ENCODE measurements around the gene G3BP1. TPM values are rescaled to one million over a fixed set of nuclear protein-coding genes. Genes with fewer than 3 reads are reported as not detected.

The G3BP1 gene
- total RNA-seq, 1 donor from 2014 or later, result 109 TPM

- no peak overlapping the region for H3K9ac ChIP-seq (ENCODE audit: low read depth in 1 of 3, low read length in 3 of 3)
- no peaks in the 10 kb centered on the region for H3K27me3 ChIP-seq (ENCODE audit: control insufficient read depth in 3 of 3, insufficient read depth in 3 of 3, low read length in 3 of 3)
- H3K4me3 ChIP-seq (ENCODE audit: low read length in 3 of 3), result no peak overlapping the region
- H3K4me1 ChIP-seq (ENCODE audit: control insufficient read depth in 3 of 3, insufficient read depth in 3 of 3, low read length in 3 of 3), result peaks cover under 1 to 12% (median 9%) of the 10 kb centered on the region in 3 donors
- H3K27ac ChIP-seq (ENCODE audit: low read depth, low read length), result peak overlapping the region; percentile 16
- peaks cover 13 to 15% (median 13%) of the 10 kb centered on the region in 3 donors for H3K36me3 ChIP-seq (ENCODE audit: control insufficient read depth in 3 of 3, insufficient read depth in 3 of 3, low read length in 3 of 3)
- H3K9me3 ChIP-seq (ENCODE audit: control insufficient read depth in 3 of 3, low read length in 3 of 3), result no peaks in the 10 kb centered on the region
Measured at GRCh38 chr5:151750121-151750520, 21.6 kb upstream of the G3BP1 start.

GRCh38 chr5:151751091-151751490 lies 20.7 kb upstream of the G3BP1 start:
- H3K9me3 ChIP-seq (ENCODE audit: control insufficient read depth in 3 of 3, low read length in 3 of 3), result no peaks in the 10 kb centered on the region
- H3K4me3 ChIP-seq (ENCODE audit: low read length in 3 of 3), result no peak overlapping the region
- H3K36me3 ChIP-seq (ENCODE audit: control insufficient read depth in 3 of 3, insufficient read depth in 3 of 3, low read length in 3 of 3), result peaks cover 3 to 6% (median 4%) of the 10 kb centered on the region in 3 donors
- no peaks in the 10 kb centered on the region for H3K27me3 ChIP-seq (ENCODE audit: control insufficient read depth in 3 of 3, insufficient read depth in 3 of 3, low read length in 3 of 3)
- H3K27ac ChIP-seq (ENCODE audit: low read depth, low read length), result no peak overlapping the region
- no peak overlapping the region for H3K9ac ChIP-seq (ENCODE audit: low read depth in 1 of 3, low read length in 3 of 3)
- peaks cover 0 to 7% (median 6%) of the 10 kb centered on the region in 3 donors for H3K4me1 ChIP-seq (ENCODE audit: control insufficient read depth in 3 of 3, insufficient read depth in 3 of 3, low read length in 3 of 3)

- H3K27me3 ChIP-seq (ENCODE audit: control insufficient read depth in 3 of 3, insufficient read depth in 3 of 3, low read length in 3 of 3), result no peaks in the 10 kb centered on the region
- no peak overlapping the region for H3K4me3 ChIP-seq (ENCODE audit: low read length in 3 of 3)
- peaks cover 0 to 6% (median 4%) of the 10 kb centered on the region in 3 donors for H3K4me1 ChIP-seq (ENCODE audit: control insufficient read depth in 3 of 3, insufficient read depth in 3 of 3, low read length in 3 of 3)
- H3K36me3 ChIP-seq (ENCODE audit: control insufficient read depth in 3 of 3, insufficient read depth in 3 of 3, low read length in 3 of 3), result peaks cover 0 to 3% (median 0%) of the 10 kb centered on the region in 3 donors
- no peak overlapping the region for H3K9ac ChIP-seq (ENCODE audit: low read depth in 1 of 3, low read length in 3 of 3)
- no peaks in the 10 kb centered on the region for H3K9me3 ChIP-seq (ENCODE audit: control insufficient read depth in 3 of 3, low read length in 3 of 3)
- H3K27ac ChIP-seq (ENCODE audit: low read depth, low read length), result no peak overlapping the region
Measured at GRCh38 chr5:151751593-151751992, 20.2 kb upstream of the G3BP1 start.

DNA sequence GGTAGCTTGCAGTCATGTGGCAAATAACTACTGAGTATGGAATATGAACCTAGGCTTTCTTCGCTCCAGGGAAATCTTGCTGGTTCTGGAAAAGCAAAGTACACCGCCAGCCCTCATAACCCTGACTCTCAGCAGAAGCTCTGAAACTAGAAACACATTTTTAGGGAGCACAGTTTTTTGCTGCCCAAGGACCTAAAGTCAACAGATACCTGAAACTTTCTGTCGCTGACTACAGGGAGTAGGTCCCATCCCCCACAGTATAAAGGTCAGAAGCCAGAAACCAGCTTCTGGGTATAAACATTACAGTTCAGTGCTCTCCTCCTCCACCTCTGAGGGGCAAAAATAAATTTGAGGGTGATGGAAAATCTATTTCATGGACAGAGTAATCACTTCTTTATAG lies 16.4 kb upstream of the G3BP1 start:
- Histone ChIP-seq H3K9me3 (ENCODE audit: control insufficient read depth in 3 of 3, low read length in 3 of 3) (no peaks in the 10 kb centered on the region), H3K36me3 (ENCODE audit: control insufficient read depth in 3 of 3, insufficient read depth in 3 of 3, low read length in 3 of 3) (peaks cover 0 to 3% (median 0%) of the 10 kb centered on the region in 3 donors), H3K4me1 (ENCODE audit: control insufficient read depth in 3 of 3, insufficient read depth in 3 of 3, low read length in 3 of 3) (peaks cover 18 to 31% (median 19%) of the 10 kb centered on the region in 3 donors), H3K9ac (ENCODE audit: low read depth in 1 of 3, low read length in 3 of 3) (no peak overlapping the region), H3K27ac (ENCODE audit: low read depth, low read length) (no peak overlapping the region), H3K4me3 (ENCODE audit: low read length in 3 of 3) (no peak overlapping the region), H3K27me3 (ENCODE audit: control insufficient read depth in 3 of 3, insufficient read depth in 3 of 3, low read length in 3 of 3) (no peaks in the 10 kb centered on the region)

DNA sequence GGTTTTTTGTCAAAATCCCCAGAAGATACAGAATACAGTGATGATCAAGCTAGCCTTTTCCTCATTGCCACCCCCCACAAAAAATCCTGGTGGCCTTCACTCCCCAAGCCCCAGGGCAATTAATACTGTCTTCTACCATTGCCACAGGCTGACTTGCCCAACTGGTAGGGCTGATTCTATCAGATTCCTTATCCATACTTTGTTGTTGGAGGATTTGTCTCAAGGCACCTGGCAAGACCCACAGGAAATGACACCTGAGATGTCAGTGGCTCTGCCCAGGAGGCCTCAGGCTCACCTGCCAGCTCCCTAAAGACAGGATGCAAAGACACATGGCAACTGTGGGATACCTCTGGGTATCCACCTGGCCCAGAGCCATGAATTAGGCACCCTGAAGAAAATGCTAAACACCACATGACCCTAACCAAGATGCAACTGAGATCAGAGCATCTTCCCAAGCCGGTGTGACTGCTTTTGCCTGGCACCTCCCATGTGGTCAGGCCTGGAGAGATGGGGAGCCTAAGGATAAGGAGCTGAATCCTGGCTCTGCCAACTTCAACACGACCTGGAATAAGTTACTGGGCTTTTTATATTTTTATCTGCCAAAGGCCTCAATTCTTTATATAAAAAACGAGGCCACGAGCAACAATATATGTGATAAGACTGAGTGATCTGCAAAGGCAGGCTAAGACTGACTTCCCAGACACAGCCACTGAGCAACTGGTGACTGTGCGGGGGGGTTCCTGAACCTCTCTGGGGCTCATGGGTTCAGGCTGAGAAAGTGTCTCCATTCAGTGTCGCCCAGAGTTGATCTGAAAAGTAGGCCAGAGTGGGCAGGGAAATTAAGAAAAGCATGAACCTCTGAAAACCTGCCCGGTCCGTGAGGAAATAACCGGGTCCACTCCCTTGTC lies 14.3 kb upstream of the G3BP1 start:
- Histone ChIP-seq H3K4me3 (ENCODE audit: low read length in 3 of 3) (peak overlapping the region; percentile 78 to 90 (median 89)), H3K4me1 (ENCODE audit: control insufficient read depth in 3 of 3, insufficient read depth in 3 of 3, low read length in 3 of 3) (peaks cover 18 to 31% (median 19%) of the 10 kb centered on the region in 3 donors), H3K27ac (ENCODE audit: low read depth, low read length) (peak overlapping the region; percentile 78), H3K36me3 (ENCODE audit: control insufficient read depth in 3 of 3, insufficient read depth in 3 of 3, low read length in 3 of 3) (peaks cover 0 to 3% (median 0%) of the 10 kb centered on the region in 3 donors), H3K9ac (ENCODE audit: low read depth in 1 of 3, low read length in 3 of 3) (peak overlapping the region; percentile 77 to 88 (median 81)), H3K27me3 (ENCODE audit: control insufficient read depth in 3 of 3, insufficient read depth in 3 of 3, low read length in 3 of 3) (no peaks in the 10 kb centered on the region), H3K9me3 (ENCODE audit: control insufficient read depth in 3 of 3, low read length in 3 of 3) (no peaks in the 10 kb centered on the region)

- H3K27ac ChIP-seq (ENCODE audit: low read depth, low read length), result peak overlapping the region; percentile 78
- peak overlapping the region; percentile 77 to 88 (median 81) for H3K9ac ChIP-seq (ENCODE audit: low read depth in 1 of 3, low read length in 3 of 3)
- H3K4me3 ChIP-seq (ENCODE audit: low read length in 3 of 3), result peak overlapping the region; percentile 78 to 90 (median 89)
- no peaks in the 10 kb centered on the region for H3K36me3 ChIP-seq (ENCODE audit: control insufficient read depth in 3 of 3, insufficient read depth in 3 of 3, low read length in 3 of 3)
- H3K9me3 ChIP-seq (ENCODE audit: control insufficient read depth in 3 of 3, low read length in 3 of 3), result no peaks in the 10 kb centered on the region
- no peaks in the 10 kb centered on the region for H3K27me3 ChIP-seq (ENCODE audit: control insufficient read depth in 3 of 3, insufficient read depth in 3 of 3, low read length in 3 of 3)
- H3K4me1 ChIP-seq (ENCODE audit: control insufficient read depth in 3 of 3, insufficient read depth in 3 of 3, low read length in 3 of 3), result peaks cover 18 to 31% (median 19%) of the 10 kb centered on the region in 3 donors
Measured at GRCh38 chr5:151758141-151758429, 13.7 kb upstream of the G3BP1 start.

- Histone ChIP-seq H3K27ac (ENCODE audit: low read depth, low read length) (peak within 1 kb of the TSS; percentile 78), H3K36me3 (ENCODE audit: control insufficient read depth in 3 of 3, insufficient read depth in 3 of 3, low read length in 3 of 3) (no peaks in the 10 kb centered on the region), H3K9ac (ENCODE audit: low read depth in 1 of 3, low read length in 3 of 3) (peak within 1 kb of the TSS; percentile 81 to 93 (median 90)), H3K27me3 (ENCODE audit: control insufficient read depth in 3 of 3, insufficient read depth in 3 of 3, low read length in 3 of 3) (no peaks in the 10 kb centered on the region), H3K4me1 (ENCODE audit: control insufficient read depth in 3 of 3, insufficient read depth in 3 of 3, low read length in 3 of 3) (peaks cover 18 to 31% (median 19%) of the 10 kb centered on the region in 3 donors), H3K9me3 (ENCODE audit: control insufficient read depth in 3 of 3, low read length in 3 of 3) (no peaks in the 10 kb centered on the region), H3K4me3 (ENCODE audit: low read length in 3 of 3) (peak within 1 kb of the TSS; percentile 78 to 90 (median 89))
Measured at GRCh38 chr5:151758430-151759241, 13.1 kb upstream of the G3BP1 start, which contains the start of gene ATOX1. ATOX1 (minus strand) TSS chr5:151758631; CDS start chr5:151758551, 80 bp downstream.

GRCh38 chr5:151764801-151765200 lies 7.0 kb upstream of the G3BP1 start:
- no peaks in the 10 kb centered on the region for H3K36me3 ChIP-seq (ENCODE audit: control insufficient read depth in 3 of 3, insufficient read depth in 3 of 3, low read length in 3 of 3)
- no peak overlapping the region for H3K9ac ChIP-seq (ENCODE audit: low read depth in 1 of 3, low read length in 3 of 3)
- no peak overlapping the region for H3K27ac ChIP-seq (ENCODE audit: low read depth, low read length)
- H3K9me3 ChIP-seq (ENCODE audit: control insufficient read depth in 3 of 3, low read length in 3 of 3), result no peaks in the 10 kb centered on the region
- no peaks in the 10 kb centered on the region for H3K4me1 ChIP-seq (ENCODE audit: control insufficient read depth in 3 of 3, insufficient read depth in 3 of 3, low read length in 3 of 3)
- no peak overlapping the region for H3K4me3 ChIP-seq (ENCODE audit: low read length in 3 of 3)
- H3K27me3 ChIP-seq (ENCODE audit: control insufficient read depth in 3 of 3, insufficient read depth in 3 of 3, low read length in 3 of 3), result no peaks in the 10 kb centered on the region

- Histone ChIP-seq H3K27me3 (ENCODE audit: control insufficient read depth in 3 of 3, insufficient read depth in 3 of 3, low read length in 3 of 3) (no peaks in the 10 kb centered on the region), H3K27ac (ENCODE audit: low read depth, low read length) (no peak overlapping the region), H3K36me3 (ENCODE audit: control insufficient read depth in 3 of 3, insufficient read depth in 3 of 3, low read length in 3 of 3) (no peaks in the 10 kb centered on the region), H3K4me1 (ENCODE audit: control insufficient read depth in 3 of 3, insufficient read depth in 3 of 3, low read length in 3 of 3) (peaks cover 0 to 4% (median 2%) of the 10 kb centered on the region in 3 donors), H3K4me3 (ENCODE audit: low read length in 3 of 3) (no peak overlapping the region), H3K9ac (ENCODE audit: low read depth in 1 of 3, low read length in 3 of 3) (no peak overlapping the region), H3K9me3 (ENCODE audit: control insufficient read depth in 3 of 3, low read length in 3 of 3) (no peaks in the 10 kb centered on the region)
Measured at GRCh38 chr5:151766975-151767374, 4.8 kb upstream of the G3BP1 start.

Measured in skeletal muscle tissue (tissue), 4 donors.